HG03097 (cell line): ENCODE data around the gene PAQR7.

Experiments used
- ATAC-seq: cut with Tn5 transposase; IDR thresholded peaks from one replicate; pipeline ENCODE4 v1.9.1; 2021; ENCODE audit not compliant: unreplicated experiment, low FRiP score

Gene PAQR7

DNA sequence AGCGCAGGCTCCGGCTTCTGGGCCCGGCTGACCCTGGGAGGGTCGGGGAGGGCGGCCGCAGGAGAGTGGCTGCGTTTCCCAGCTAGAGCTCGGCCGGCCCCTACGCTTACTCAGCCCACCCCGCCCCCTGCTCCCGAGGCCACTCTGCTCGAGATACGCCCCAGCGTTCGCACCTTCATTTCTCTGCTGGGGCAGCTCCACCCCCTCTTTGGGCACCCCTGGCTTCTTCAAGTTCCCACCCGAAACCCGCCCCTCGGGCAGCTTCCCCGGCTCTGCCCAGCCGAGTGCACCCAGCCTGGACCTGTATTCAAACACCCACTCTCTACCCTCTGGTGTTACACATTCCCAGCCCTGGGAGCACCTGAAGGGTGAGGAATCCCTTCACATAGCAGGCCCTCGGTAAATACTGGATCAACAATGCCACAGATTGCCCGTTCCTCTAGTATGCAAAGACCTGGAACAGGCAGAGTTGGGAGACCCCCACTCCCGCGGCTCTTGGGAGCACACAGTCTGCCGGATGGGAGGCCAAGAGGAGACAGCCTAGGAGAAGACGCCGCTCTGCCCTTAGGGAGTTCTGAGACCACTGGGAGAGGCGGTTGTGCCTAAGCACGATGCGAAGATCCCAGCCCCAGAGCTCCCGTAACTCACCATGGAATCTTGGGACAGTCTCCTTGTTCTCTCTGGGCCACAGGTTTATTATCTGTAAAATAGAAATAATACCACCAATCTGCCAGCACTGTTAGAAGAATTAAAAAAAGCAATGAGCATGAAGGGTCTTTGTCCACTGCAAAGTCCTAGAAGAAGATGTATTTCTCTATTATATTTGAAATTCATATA lies 566 bp upstream of the PAQR7 start:
- ATAC-seq, result no peak

DNA sequence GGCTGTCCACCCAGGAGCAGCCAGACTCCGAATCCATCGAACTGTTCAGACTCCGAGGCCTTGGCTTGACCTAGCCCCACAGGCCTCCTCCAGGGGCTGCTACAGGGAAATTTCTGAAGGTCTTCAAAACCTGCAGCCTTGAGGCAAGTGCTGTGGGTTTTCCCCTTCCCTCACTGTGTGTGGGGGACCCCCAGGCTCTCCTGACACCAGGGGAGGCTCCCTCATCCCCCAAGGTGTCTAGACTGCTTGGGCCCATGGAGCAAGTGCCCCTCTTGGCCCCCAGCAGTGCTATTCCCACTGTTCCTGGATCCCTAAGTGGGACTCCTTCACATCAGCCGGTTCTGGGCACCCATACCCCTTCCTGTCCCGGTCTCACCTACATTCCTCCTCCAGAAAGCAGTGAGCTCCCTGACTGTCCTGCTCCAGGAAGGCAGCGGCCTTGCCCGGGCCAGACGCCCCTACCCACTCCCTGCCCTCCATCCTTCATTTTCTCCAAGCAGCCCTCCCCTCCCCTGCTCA lies 814 bp downstream of the PAQR7 start:
- ATAC-seq, result no peak

DNA sequence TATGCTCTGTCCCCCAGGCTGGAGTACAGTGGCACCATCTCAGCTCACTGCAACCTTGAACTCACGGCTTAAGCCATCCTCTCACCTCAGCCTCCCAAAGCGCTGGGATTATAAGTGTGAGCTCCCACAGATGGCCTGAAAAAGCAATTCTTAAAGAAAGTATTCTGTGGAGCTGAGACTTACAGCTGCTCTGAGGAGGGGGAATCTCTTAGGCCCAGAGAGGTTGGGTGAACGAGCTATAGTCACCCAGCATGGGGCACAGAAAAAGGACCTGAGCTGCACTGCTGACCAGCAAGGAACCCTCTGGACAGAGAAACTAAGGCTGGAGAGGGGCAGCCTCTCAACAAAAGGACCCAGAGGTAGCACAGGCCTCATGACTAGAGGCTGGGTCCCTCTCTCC lies 1.3 kb downstream of the PAQR7 start:
- no peak for ATAC-seq

DNA sequence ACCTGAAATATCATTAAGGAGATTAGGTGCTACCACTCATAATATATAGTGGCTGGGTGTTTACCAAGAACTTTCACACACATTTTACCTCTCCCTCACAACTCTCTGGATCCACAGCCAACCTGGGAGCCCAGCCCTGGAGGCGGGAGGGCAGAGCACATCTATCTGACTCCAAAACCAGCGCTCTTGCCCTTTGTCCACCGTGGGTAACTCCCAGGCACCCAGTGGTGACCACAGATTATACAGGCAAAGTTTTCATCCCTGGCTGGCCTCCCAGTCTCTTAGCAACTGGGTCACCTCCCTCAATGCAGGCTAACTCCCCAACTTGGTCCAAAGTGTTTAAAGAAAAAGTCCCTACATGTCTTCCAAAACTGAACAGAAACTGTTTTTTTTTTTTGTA lies 2.4 kb downstream of the PAQR7 start:
- ATAC-seq, result no peak

DNA sequence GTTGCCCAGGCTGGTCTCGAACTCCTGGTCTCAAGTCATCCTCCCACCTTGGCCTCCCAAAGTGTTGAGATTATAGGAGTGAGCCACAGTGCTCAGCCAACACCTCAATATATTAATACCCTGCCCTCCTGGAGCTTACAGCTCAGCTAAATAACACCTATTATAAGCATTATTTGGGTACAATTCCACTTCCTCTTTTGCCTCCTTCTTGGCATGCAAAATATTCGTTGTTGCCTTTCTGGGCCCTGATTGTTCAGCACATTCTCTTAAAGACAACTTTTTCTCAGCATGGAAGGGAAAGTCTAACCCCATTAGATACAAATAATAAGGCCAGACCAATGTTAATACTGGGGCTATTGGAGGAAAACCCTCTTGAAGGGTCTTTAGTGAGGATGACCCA lies 2.8 kb downstream of the PAQR7 start:
- no peak for ATAC-seq

DNA sequence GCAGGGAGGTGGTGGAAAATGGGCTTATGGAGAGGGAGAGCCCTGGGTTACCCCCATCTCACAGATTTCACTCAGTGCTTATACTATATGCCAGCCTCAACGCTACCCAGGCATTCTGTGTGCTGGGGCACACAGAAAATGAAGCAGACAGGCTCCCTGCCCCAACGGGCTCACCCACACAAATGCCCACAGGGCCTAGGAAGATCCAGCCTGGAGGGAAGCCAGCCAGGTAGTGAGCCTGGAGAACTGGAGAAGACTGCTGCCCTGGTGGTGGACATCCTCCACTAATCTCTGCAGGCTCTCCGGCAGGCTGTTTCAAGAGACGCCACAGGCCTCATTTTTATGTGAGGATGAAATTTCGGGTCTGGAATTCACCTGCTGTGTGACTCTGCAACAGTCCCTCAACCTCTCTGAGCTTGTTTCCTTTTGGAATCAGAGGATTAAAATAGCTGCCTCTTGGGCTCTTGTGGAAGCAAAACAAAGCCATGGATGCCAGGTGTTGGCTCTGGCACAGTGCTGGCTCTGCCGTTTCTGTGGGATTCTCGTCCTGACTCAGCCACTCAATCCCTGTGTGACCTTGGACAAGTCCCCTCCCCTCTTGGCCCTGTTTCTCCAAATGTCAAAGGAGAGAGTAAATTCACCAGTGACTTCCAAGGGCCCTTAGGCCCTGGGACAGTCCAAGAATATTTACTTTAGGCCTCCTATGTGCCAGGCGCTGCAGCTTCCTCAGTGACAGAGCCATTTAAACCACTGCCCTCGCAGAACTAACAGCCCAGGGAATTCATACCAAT lies 3.6 kb downstream of the PAQR7 start:
- no peak for ATAC-seq

DNA sequence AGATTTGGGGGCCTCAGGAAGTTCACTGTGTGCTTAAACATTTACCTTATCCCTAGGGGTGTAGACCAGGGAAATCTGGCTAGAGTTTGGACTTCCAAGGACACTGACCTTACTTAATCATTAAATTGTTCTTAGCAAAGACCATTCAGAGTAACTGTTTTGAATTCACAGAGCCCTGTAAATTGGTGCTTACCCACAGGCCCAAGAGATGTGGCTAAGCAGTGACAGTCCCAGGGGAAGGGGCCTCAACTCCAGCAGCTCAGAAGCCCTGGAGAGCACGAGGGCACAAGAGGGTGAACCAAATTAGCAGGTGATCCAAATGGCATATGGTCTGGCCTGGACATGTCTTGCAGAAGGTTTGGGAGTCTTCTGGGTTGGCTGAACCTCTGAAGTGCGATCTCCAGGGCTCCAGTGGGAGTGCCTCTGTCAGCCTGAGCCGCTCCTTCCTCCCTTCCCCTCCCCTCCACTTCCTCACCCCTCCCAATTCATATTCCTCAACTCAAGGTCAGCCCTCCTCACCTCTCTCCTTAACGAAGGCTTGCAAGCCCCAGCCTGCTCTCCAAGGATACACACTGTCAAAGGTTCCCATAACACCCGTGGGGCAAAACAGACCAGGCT lies 4.3 kb downstream of the PAQR7 start:
- ATAC-seq, result no peak

DNA sequence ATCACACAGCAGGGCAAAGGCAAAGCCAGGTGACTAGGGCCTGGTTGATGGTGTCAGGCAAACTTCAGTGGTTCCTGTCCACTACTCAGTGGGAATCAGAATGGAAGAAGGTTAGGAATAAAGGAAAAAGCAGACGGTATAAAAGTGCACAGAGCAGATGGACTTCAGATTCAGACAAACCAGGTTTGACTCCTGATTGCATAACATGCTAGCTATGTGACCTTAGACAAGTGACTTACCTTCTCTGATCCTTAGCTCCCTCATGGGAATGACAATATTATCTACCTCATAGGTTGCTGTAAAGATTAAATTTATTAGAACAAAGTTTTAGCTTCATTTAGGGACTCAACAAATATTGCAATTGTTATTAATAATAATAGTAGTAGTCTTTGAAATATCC lies 4.9 kb downstream of the PAQR7 start:
- no peak for ATAC-seq

DNA sequence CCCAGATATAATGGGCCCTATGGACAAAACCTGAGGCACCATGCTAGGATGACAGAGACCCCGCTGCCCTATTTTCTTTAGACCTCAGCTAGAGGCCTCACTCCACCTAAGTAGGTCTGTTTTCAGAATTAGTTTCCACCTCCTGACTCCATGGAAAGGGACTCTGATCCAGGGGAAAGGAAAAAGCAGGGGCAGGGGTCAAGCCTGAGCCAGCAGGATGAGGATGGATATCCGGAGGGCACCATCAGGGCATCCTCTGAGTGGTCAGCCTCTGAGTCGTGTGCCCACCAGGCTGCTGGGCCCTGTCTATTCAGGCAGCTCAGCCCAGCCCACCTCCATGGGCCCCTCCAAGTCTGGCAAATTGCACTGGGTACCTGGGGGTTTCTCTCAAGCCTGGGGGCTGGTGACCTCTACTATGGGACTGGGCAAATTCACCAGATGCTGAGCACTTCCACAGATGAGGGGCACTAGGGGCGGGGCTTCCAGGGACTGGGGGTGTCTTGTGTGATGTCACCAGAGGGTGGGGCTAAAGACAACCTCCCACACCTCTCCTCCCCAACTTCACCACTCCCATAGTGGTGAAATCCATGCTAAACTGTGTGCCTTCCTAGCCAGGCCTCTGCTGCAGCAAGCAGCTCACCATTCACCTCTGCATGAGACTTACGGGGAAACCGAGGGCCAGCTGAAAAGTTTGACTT lies 5.5 kb downstream of the PAQR7 start:
- no peak for ATAC-seq

DNA sequence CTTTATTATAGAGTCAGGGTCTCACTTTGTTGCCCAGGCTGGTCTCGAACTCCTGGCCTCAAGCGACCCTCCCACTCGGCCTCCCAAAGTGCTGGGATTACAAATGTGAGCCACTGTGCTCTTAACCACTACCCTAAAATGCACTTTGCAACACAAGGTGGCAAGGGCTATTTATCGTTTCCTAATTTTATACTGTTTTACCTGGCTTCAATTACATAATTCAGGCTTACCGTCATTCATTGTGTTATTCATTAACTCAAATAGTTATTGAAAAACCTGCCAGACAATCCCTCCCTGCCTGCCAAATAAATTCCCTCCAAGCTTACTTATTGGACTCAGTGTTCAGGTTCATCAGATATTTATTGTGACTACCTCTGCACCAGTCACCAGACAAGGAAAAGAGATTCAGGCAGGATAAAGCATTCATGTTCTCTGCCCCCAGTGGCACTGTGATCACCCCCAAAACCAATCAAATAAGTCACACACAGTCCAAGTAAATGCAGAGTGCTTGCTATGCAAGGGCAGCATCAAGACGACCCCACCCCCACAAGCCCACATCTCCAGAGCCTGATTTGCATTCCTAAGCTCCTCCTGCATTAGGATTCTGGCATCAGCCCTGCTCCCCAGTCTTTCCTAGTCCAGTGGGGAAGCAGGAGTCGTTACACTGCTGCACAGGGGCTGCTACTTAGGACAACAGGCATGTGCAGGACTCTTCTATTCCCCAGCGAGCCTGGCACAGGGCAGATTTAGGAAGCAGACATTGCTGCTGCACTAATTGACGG lies 8.1 kb downstream of the PAQR7 start:
- ATAC-seq, result no peak

DNA sequence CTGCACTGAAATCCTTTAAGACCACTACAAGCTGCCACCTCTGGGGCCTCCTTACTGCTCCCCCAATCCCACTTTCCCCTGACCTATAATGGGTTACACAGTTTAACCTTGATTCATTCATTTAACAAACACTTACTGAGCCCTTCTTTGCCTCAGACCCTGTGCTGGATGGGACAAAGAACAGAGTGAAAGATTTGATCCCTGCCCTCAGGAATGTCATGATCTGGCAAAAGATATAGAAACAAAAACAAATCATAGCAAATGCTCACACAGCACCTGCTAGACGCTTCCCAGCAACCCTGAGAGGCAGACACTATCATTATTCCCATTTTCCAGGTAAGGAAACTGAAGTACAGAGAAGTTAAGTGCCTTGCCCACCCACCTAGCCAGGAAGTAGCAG lies 9.2 kb downstream of the PAQR7 start:
- no peak for ATAC-seq

DNA sequence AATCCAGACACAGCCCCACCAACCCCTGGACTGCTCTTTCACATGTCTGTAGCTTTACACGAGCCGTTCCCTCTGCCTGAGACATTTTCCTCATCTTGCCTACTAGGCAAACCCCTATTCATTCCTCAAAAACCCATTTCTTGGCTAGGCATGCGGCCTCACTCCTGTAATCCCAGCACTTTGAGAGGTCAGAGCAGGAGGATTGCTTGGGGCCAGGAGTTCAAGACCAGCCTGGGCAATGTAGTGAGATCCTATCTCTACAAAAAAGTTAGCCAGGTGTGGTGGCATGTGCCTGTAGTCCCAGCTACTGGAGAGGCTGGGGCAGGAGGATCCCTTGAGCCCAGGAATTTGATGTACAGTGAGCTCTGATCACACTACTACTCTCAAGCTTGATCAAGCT lies 11.1 kb downstream of the PAQR7 start:
- no peak for ATAC-seq

DNA sequence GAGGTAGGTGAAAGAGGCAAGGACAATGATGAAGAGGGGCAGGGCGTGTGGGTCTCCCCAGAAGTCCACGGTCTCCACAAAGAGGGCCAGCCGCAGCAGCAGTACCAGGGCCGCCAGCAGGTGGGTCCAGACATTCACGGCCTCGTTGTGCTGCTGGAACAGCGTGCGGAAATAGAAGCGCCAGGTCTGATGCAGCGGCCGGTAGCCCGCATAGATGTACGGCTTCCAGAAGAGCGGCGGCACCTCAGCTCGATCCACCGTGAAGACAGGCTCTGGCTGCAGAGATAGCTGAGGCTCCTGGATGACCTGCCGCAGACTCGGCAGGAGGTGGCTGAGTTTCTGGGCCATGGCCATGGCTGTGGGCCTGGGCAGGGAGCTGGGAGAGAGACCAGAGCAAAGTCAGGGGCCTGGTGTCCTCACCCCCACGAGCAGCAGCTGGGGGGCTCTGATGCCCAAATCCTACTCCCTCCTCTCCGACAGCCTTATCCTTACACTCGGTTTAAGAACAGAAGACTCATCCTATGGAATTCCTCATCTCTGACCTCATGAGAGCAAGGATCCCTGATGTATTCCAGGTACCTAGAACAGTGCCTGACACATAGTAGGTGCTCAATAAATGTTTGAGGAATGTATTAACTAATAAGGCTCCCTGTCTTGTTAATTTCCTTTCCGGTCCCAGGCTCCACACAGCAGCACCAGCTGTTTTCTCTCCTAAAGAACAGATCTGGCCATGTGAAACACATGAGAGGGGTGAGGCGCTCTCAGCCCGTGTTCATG lies 11.8 kb downstream of the PAQR7 start:
- ATAC-seq, result no peak

DNA sequence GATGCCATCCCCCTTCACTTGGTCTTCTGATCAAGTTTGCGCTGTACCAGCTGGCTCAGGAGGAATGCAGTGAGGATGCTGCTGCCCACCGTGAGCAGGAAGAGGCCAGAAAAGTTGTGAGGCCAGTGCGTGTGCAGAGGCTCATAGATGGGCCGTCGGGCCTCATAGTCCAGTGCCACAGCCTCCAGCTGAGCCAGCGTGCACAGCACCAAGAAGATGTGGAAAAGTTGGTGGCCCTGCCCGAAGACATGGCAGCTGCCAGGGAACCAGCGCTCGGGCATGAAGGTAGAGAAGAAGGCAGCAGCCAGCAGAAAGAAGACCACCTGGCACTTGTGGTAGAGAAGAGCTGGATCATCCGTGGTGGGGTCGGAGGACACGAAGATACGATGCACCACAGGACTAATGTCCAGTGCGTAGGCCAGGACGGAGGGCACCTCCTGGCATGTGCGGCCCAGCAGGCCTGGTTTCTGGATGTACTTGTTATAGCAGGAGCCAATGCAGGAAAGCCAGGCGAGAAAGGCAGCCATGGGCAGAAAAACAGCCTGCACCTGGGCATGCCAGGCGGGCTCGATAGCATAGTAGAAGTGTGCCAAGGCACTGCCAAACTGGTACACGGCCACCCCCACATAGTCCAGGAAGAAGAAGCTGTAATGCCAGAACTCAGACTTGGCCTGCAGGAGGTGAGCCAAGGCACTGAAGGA lies 12.6 kb downstream of the PAQR7 start:
- no peak for ATAC-seq

DNA sequence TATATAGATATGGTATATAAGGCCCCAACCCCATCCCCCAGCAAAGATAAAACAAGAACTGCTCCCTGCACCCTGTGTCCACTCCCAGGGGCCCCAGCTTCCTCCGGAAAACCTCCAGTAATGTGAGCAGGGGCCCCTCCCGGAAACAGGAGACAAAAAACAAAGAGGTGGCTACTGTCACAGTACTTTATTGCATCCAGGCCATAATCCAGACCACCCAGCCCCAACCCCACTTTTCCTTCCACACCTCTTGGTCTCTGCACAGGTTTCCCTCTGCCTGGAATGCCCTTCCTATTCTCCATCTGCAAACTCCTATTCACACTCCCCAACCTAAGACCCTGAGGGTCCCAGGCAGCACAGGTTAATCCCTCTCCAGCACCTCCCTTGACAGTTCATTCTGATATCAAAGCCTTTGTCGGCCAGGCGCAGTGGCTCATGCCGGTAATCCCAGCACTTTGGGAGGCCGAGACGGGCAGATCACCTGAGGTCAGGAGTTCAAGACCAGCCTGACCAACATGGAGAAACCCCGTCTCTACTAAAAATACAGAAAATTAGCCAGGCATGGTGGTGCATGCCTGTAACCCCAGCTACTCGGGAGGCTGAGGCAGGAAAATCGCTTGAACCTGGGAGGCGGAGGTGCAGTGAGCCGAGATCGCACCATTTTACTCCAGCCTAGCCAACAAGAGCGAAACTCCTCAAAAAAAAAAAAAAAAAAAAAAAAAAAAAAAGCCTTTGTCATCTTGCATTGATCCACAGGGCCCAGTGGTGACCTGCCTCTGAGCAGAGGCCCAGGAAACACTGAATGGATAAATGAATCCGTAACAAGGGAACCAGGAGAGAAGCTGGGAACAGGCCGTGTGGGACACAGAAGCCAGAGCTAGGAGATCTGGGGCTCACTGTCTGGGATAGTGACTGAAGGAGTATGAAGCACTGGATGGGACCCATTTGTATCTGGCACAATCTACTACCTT lies 13.9 kb downstream of the PAQR7 start:
- no peak for ATAC-seq

DNA sequence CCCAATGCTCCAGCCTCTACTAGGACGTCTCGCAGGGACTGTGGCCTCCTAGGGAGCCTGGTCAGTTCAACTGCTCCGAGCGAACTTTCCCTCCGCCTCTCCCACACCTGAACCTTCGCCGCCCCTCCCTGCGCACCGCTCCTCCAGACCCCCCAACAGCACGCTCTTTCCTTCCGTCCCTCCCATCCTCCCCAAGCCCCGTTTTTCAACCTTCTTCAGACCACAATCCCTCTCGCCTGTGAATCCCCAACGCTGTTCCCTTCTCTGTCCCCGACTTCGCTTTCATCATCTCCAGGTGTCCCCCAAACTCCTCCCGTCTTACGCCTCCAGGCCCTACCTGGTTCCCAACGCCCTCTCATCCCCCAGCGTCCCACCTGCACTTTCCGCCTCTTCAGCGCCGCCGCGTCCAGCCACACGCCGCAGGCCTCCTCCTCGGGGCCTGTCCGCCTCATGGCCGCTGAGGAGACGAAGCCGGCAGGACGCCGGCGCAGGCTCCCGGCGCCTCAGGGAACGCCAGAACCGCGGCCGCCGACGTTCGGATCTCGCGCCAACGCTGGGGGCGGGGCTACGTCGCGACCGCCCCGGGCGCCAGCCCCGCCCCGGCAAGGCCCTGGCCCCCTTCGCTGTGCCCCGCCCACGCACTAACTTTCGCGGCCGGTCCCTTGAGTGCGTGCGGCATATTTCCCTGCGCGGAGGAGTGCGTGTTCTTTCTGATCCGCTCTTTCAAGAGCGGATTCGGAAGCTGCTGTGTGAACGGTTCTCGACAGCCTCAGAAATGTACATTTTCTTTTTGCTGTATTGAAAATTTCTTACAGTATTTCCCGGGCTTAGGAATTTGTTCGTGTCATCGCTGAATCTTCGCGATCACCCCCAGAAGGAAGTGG lies 16.4 kb downstream of the PAQR7 start, which contains the start of gene AUNIP:
Gene AUNIP (minus strand): TSS at position 552 of the 884 bp plus-strand sequence. CDS start 100 bp downstream, at position 452.
- peak; percentile 79 for ATAC-seq
